ENCODE results near the gene SPATA19. TPM values are rescaled to one million over a fixed set of nuclear protein-coding genes. Genes with fewer than 3 reads are reported as not detected.

Gene SPATA19
- total and polyA plus RNA-seq, 2 experiments from 2014 or later, result not detected

DNA sequence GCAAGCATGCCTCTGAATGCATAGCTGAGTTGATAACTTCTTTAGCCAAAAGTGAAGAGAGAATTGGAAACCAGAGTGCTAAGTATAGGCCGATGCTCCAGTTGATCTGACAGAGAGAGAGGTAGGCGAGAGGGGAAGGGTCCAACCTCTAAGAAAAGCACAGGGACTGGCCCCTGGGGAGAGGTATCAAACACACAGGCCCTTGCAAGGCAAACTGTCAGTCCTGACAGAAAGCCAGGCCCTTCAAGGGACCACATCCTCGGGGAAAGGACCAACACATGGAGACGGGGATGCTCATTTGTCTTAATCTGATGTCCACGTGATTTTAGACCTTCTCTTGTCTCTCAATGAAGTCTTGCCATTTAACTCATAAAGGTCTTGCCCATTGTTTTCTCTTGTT, 43.9 kb upstream of the SPATA19 start:
- H3F3A ChIP-seq (replicated peaks; ENCODE audit: low read depth), result no peaks in the 10 kb centered on the region
- peaks cover 3% of the 10 kb centered on the region; the same call in 1 of the 2 replicates for H3K4me1 ChIP-seq (ENCODE audit: insufficient read depth)
- no peak overlapping the region for H3K27ac ChIP-seq (ENCODE audit: low read depth)
- Mint-ChIP-seq H3K27ac (no peak overlapping the region), H3K4me3 (no peak overlapping the region), H3K27me3 (ENCODE audit: insufficient read depth, low read depth, poor library complexity) (peaks cover 7% of the 10 kb centered on the region), H3K9me3 (no peaks in the 10 kb centered on the region; the same call in 2 of the 3 replicates), H3K4me1 (no peaks in the 10 kb centered on the region), H3K36me3 (ENCODE audit: low read depth) (no peaks in the 10 kb centered on the region)
- no peaks in the 10 kb centered on the region for H3K79me2 ChIP-seq (replicated peaks; ENCODE audit: insufficient read depth)
- TF ChIP-seq EZH2phosphoT487 (IDR thresholded peaks at IDR 0.05; ENCODE audit: unreplicated experiment), result no peak
- TF ChIP-seq CREB1 (CRISPR knock-in tag; IDR thresholded peaks at IDR 0.05; ENCODE audit: low read depth), result no peak
- TF ChIP-seq, protein P1, sequence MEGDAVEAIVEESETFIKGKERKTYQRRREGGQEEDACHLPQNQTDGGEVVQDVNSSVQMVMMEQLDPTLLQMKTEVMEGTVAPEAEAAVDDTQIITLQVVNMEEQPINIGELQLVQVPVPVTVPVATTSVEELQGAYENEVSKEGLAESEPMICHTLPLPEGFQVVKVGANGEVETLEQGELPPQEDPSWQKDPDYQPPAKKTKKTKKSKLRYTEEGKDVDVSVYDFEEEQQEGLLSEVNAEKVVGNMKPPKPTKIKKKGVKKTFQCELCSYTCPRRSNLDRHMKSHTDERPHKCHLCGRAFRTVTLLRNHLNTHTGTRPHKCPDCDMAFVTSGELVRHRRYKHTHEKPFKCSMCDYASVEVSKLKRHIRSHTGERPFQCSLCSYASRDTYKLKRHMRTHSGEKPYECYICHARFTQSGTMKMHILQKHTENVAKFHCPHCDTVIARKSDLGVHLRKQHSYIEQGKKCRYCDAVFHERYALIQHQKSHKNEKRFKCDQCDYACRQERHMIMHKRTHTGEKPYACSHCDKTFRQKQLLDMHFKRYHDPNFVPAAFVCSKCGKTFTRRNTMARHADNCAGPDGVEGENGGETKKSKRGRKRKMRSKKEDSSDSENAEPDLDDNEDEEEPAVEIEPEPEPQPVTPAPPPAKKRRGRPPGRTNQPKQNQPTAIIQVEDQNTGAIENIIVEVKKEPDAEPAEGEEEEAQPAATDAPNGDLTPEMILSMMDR (conservative IDR thresholded peaks at IDR 0.05; ENCODE audit: low read depth in 2 of 2), result no peak
- no peak for TF ChIP-seq NANOG (IDR thresholded peaks at IDR 0.05; ENCODE audit: borderline replicate concordance)
- no peak for TF ChIP-seq STAT1 (IDR thresholded peaks at IDR 0.05; ENCODE audit: unreplicated experiment)
- TF ChIP-seq, protein P2, sequence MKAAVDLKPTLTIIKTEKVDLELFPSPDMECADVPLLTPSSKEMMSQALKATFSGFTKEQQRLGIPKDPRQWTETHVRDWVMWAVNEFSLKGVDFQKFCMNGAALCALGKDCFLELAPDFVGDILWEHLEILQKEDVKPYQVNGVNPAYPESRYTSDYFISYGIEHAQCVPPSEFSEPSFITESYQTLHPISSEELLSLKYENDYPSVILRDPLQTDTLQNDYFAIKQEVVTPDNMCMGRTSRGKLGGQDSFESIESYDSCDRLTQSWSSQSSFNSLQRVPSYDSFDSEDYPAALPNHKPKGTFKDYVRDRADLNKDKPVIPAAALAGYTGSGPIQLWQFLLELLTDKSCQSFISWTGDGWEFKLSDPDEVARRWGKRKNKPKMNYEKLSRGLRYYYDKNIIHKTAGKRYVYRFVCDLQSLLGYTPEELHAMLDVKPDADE (IDR thresholded peaks at IDR 0.05), result no peak
- TF ChIP-seq, protein P3, sequence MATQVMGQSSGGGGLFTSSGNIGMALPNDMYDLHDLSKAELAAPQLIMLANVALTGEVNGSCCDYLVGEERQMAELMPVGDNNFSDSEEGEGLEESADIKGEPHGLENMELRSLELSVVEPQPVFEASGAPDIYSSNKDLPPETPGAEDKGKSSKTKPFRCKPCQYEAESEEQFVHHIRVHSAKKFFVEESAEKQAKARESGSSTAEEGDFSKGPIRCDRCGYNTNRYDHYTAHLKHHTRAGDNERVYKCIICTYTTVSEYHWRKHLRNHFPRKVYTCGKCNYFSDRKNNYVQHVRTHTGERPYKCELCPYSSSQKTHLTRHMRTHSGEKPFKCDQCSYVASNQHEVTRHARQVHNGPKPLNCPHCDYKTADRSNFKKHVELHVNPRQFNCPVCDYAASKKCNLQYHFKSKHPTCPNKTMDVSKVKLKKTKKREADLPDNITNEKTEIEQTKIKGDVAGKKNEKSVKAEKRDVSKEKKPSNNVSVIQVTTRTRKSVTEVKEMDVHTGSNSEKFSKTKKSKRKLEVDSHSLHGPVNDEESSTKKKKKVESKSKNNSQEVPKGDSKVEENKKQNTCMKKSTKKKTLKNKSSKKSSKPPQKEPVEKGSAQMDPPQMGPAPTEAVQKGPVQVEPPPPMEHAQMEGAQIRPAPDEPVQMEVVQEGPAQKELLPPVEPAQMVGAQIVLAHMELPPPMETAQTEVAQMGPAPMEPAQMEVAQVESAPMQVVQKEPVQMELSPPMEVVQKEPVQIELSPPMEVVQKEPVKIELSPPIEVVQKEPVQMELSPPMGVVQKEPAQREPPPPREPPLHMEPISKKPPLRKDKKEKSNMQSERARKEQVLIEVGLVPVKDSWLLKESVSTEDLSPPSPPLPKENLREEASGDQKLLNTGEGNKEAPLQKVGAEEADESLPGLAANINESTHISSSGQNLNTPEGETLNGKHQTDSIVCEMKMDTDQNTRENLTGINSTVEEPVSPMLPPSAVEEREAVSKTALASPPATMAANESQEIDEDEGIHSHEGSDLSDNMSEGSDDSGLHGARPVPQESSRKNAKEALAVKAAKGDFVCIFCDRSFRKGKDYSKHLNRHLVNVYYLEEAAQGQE (IDR thresholded peaks at IDR 0.05; ENCODE audit: unreplicated experiment), result no peak
- no peak for TF ChIP-seq EZH2 (IDR thresholded peaks at IDR 0.05; ENCODE audit: low read depth, unreplicated experiment)
- no peak for TF ChIP-seq ZNF114 (CRISPR knock-in tag; IDR thresholded peaks at IDR 0.05)
- no peak for TF ChIP-seq ZNF331 (CRISPR knock-in tag; IDR thresholded peaks at IDR 0.05; ENCODE audit: low read depth)
- TF ChIP-seq POLR2AphosphoS5 (IDR thresholded peaks at IDR 0.05; ENCODE audit: low read depth), result no peak
- TF ChIP-seq, protein P4, sequence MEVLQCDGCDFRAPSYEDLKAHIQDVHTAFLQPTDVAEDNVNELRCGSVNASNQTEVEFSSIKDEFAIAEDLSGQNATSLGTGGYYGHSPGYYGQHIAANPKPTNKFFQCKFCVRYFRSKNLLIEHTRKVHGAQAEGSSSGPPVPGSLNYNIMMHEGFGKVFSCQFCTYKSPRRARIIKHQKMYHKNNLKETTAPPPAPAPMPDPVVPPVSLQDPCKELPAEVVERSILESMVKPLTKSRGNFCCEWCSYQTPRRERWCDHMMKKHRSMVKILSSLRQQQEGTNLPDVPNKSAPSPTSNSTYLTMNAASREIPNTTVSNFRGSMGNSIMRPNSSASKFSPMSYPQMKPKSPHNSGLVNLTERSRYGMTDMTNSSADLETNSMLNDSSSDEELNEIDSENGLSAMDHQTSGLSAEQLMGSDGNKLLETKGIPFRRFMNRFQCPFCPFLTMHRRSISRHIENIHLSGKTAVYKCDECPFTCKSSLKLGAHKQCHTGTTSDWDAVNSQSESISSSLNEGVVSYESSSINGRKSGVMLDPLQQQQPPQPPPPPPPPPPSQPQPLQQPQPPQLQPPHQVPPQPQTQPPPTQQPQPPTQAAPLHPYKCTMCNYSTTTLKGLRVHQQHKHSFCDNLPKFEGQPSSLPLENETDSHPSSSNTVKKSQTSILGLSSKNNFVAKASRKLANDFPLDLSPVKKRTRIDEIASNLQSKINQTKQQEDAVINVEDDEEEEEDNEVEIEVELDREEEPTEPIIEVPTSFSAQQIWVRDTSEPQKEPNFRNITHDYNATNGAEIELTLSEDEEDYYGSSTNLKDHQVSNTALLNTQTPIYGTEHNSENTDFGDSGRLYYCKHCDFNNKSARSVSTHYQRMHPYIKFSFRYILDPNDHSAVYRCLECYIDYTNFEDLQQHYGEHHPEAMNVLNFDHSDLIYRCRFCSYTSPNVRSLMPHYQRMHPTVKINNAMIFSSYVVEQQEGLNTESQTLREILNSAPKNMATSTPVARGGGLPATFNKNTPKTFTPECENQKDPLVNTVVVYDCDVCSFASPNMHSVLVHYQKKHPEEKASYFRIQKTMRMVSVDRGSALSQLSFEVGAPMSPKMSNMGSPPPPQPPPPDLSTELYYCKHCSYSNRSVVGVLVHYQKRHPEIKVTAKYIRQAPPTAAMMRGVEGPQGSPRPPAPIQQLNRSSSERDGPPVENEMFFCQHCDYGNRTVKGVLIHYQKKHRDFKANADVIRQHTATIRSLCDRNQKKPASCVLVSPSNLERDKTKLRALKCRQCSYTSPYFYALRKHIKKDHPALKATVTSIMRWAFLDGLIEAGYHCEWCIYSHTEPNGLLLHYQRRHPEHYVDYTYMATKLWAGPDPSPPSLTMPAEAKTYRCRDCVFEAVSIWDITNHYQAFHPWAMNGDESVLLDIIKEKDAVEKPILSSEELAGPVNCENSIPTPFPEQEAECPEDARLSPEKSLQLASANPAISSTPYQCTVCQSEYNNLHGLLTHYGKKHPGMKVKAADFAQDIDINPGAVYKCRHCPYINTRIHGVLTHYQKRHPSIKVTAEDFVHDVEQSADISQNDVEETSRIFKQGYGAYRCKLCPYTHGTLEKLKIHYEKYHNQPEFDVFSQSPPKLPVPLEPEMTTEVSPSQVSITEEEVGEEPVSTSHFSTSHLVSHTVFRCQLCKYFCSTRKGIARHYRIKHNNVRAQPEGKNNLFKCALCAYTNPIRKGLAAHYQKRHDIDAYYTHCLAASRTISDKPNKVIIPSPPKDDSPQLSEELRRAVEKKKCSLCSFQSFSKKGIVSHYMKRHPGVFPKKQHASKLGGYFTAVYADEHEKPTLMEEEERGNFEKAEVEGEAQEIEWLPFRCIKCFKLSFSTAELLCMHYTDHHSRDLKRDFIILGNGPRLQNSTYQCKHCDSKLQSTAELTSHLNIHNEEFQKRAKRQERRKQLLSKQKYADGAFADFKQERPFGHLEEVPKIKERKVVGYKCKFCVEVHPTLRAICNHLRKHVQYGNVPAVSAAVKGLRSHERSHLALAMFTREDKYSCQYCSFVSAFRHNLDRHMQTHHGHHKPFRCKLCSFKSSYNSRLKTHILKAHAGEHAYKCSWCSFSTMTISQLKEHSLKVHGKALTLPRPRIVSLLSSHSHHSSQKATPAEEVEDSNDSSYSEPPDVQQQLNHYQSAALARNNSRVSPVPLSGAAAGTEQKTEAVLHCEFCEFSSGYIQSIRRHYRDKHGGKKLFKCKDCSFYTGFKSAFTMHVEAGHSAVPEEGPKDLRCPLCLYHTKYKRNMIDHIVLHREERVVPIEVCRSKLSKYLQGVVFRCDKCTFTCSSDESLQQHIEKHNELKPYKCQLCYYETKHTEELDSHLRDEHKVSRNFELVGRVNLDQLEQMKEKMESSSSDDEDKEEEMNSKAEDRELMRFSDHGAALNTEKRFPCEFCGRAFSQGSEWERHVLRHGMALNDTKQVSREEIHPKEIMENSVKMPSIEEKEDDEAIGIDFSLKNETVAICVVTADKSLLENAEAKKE (CRISPR knock-in tag; IDR thresholded peaks at IDR 0.05), result no peak
- no peak for TF ChIP-seq JUNB (IDR thresholded peaks at IDR 0.05; ENCODE audit: unreplicated experiment)
- H3K4me3 ChIP-seq, result no peak overlapping the region
- no peak overlapping the region for H3K4me2 ChIP-seq
- peaks cover 11% of the 10 kb centered on the region; the same call in 1 of the 2 replicates for H3K9me2 ChIP-seq (ENCODE audit: insufficient read depth)
- DNase-seq (ENCODE audit: low spot score) (no peak), ATAC-seq (no peak)
- H3K36me3 ChIP-seq (ENCODE audit: insufficient read depth), result no peaks in the 10 kb centered on the region
- H4K20me1 ChIP-seq (replicated peaks; ENCODE audit: insufficient read depth), result no peaks in the 10 kb centered on the region
- H2AFZ ChIP-seq, result no peak overlapping the region
- H3K27me3 ChIP-seq (ENCODE audit: insufficient read depth), result no peaks in the 10 kb centered on the region
